GM12892 (cell line): ENCODE data around the gene QTRT2.

Experiments
- POLR2A ChIP-seq: IDR thresholded peaks from 2 replicates; pipeline ENCODE4 v1.6.1; 2011; ENCODE audit warnings: low read depth, low read length, control low read depth
- POLR2AphosphoS5 ChIP-seq: IDR thresholded peaks from 2 replicates; pipeline ENCODE4 v1.6.1; 2011; ENCODE audit warnings: low read depth, low read length, control low read depth

- TF ChIP-seq POLR2A (no peak), POLR2AphosphoS5 (no peak)
Measured at GRCh38 chr3:114057011-114057347, 442 bp downstream of the QTRT2 start.
